Erythroblast (primary cell): Measurements from ENCODE around the gene TMEM80.
A peak's percentile ranks its signal among the peaks of the same experiment; 100 is the strongest.
"Not testable (repeated sequence)": the region's sequence is repeated elsewhere in the genome, so short reads cannot be mapped to it uniquely, and the experiment has no call there.

Source experiments
- DNase-seq, 2 experiments: peaks; one replicate each; lab custom pipeline; 2025; lab: John Stamatoyannopoulos, UW
- GATA1 ChIP-seq: IDR thresholded peaks from 2 replicates; pipeline ENCODE4 v1.6.1; 2011; ENCODE audit warnings: low read depth, mild to moderate bottlenecking, control low read depth, low read length, moderate library complexity
- POLR2A ChIP-seq: IDR thresholded peaks from 2 replicates; pipeline ENCODE4 v1.6.1; 2011; ENCODE audit warnings: mild to moderate bottlenecking, low read length

Gene TMEM80

GRCh38 chr11:662689-663274 is 32.8 kb upstream of the TMEM80 start:
- DNase-seq: peak; percentile 61 to 74
- TF ChIP-seq GATA1: no peak
- TF ChIP-seq POLR2A: no peak

DNA sequence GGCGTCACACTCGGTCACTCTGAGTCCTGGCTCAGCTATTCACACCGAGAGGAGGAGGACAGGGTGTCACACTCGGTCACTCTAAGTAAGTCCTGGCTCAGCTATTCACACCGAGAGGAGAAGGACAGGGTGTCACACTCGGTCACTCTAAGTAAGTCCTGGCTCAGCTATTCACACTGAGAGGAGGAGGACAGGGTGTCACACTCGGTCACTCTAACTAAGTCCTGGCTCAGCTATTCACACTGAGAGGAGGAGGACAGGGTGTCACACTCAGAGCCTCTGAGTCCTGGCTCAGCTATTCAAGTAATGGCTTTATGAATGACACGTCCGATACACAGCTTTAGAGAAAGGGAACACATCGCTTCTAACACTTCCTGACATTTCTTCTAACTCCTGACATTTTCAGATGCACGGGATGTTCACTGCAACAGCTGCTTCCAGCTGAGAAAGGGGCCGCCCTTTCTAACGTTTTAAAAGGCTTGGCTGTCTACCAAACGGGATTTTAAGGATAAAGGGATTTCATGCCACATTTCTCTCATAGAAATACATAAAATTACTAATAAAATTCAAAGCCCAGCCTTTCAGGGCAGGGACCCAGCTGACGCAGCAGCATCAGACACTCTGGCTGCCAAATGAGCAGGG is 30.4 kb upstream of the TMEM80 start:
- no peak for TF ChIP-seq GATA1
- no peak for TF ChIP-seq POLR2A
- DNase-seq: no peak

DNA sequence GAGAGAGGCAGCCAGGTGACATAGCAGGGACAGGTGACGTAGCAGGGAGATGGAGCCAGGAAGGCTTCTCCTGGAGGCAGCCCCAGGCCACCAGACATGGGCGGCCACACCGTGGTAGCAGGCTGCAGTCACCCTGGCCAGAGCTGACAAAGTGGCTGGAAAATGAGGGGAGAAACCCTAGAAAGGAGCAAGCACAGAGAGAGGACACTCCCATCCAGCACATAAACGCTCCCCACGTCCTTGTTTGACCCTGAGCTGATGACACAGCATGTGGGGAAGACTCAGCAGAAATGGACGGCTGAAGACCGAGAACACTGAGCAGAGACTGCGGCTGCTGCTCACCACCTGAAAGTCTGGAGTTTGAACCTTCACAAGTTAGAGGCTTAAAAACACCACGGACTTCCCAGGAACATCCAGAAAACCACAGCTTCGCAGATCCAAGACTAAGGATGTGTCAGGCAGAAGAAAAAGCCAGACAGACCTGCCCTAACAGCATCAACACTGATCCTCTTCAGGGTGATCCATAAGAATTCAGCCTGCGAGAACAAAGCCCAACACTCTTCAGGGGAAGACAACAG is 29.8 kb upstream of the TMEM80 start:
- TF ChIP-seq POLR2A (no peak), GATA1 (no peak)
- DNase-seq: peak; percentile 83 to 87

- DNase-seq: no peak
- no peak for TF ChIP-seq POLR2A
- TF ChIP-seq GATA1: no peak
These were observed 21.8 kb upstream of the TMEM80 start for GRCh38 chr11:673866-674265.

- no peak for DNase-seq
- no peak for TF ChIP-seq GATA1
- no peak for TF ChIP-seq POLR2A
These were observed 21.2 kb upstream of the TMEM80 start for GRCh38 chr11:674406-674805.

DNA sequence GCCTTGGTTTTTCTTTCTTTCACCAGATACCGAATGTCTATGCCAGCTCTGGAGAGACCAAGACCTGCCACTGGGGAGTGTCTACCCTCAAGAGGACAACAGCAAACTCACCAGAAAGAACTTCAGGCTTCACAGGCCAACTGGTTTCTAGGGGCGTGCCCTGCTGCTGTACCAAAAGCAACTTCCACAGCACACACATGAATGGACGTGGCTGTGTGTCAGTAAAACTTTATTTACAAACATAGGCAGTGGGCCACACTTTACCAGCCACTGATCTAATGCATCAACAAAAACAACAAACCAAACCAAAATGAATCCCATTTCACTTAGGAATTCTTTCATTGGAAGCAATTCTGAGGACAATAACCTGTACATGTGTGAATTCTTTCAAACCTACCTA is 17.3 kb upstream of the TMEM80 start:
- no peak for TF ChIP-seq POLR2A
- no peak for TF ChIP-seq GATA1
- no peak for DNase-seq

DNA sequence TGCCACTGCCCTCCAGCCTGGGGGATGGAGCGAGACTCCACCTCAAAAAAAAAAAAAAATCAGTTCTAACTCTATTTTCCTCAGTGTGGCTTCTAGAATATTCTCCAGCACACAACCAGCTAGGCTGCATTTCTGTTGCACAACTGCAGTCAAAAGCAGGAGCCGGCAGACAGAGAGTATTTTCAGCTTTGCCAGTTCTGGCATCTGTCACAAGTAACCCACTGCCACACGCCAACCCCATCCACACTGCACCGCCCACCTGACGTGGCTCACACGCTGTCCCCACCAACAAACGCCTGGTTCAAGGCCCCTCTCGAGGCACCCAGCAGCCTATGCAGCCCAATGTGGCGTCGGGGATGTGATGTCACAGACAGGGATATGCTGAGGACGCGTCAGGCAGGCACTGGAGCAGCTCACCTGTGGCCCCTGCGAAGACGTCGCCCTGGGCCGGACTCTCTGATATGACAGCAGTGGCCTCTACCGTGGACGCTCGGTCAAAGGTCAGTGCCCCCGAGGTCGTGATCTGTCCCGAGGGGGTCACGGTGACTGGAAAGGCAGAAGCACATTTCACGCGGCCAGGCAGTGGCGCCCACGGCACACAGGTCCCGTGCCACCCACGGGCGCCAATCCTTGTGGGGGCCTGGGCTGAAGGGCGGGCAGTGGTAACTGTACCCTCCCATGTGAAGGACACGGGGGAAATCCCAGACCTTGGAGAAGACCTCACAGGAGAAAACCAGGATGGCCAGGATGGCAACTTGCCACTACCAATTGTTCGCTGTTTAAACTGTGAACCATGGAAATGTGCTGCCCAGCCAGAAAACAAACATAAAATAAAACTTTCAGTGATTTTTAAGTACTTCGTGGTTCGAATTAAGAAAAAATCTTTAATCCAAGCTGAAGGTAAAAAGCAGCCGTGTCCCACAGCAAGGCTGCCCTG is 16.1 kb upstream of the TMEM80 start:
- TF ChIP-seq POLR2A: no peak
- TF ChIP-seq GATA1: no peak

GRCh38 chr11:680476-680875 is 15.1 kb upstream of the TMEM80 start:
- TF ChIP-seq GATA1 (no peak), POLR2A (no peak)
- DNase-seq: no peak

More for the DNA sequence above, 16.1 kb upstream of the TMEM80 start:
- no peak for DNase-seq

GRCh38 chr11:680970-681369 is 14.6 kb upstream of the TMEM80 start:
- no peak for TF ChIP-seq POLR2A
- TF ChIP-seq GATA1: no peak
- DNase-seq: no peak

DNA sequence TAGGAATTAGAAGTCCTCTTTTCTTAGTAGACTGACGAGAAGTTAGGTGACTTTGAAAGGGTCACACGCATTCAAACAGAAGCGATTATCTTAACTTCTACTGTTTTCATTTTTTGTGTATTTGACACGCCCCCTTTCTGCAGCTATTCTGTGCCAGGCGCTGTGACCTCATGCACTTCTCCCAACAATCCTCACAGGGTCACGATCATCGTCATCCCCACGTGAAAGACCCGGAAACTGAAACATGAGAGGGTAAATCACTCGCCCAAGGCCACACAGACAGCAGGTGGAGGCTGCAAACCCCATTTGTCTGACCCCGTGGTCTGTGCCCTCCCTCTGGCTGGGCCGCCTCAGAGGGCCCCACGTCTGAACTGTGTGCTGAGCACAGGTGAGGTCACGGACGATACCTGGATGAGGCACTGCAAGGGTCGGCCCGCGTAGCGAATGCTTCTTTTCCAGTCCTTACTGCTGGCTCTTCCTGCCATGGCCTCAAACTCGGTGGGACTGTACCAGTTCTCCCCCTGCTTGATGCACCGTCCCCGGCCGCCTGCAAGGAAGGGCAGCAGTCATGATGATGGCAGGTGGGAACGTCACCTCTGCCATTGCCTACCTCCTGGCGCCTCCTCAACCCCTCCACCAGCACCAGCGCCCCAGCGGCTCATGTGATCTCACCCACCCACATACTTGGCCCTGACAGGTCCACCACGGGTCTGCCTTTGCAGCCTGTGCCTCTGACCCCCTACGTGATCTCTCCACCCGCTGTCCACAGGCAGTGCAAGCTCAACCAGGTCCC is 9.0 kb upstream of the TMEM80 start:
- TF ChIP-seq POLR2A (no peak), GATA1 (no peak)
- DNase-seq: no peak

GRCh38 chr11:687751-688150 is 7.9 kb upstream of the TMEM80 start:
- no peak for TF ChIP-seq GATA1
- TF ChIP-seq POLR2A: no peak
- DNase-seq: no peak

DNA sequence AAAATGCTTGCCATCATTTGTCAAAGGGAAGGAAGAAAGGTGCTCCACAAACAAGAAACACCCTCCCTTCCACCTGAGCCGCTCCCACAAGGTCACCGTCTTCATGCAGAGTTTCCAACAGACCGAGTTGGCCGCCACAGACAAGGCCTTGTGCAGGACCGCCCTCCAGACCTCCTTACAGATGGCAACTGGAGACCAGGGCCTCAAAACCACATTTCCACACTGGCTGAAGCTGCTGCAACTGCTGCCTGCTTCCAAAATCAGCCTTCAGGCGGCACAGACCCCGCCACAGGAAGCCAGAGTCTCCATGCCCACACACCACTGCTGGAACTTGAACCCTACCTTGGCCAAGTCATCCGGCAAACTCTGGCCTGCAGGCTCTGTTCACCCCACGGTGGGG is 6.9 kb upstream of the TMEM80 start:
- DNase-seq: no peak
- TF ChIP-seq POLR2A: no peak
- TF ChIP-seq GATA1: no peak

DNA sequence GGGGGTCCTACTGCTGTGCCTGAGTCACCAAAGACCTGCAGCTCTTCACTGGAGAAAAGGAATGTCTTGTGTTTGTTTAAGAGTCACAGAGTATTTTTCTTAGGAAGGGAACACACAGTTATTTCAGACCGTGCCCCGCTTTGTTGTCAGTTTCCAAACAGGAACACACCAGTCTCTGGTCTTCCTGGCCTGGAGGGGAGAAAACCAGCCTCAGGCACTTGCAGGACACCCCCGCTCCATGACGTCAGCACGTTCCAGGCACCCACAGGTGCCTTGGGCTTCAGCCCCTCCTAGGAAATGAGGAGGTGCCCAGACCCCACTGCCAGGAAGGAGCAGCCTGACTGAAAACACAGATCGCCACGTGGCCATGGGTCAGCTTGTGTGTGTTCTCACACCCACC is 6.0 kb upstream of the TMEM80 start:
- TF ChIP-seq GATA1 (no peak), POLR2A (no peak)
- DNase-seq: no peak

DNA sequence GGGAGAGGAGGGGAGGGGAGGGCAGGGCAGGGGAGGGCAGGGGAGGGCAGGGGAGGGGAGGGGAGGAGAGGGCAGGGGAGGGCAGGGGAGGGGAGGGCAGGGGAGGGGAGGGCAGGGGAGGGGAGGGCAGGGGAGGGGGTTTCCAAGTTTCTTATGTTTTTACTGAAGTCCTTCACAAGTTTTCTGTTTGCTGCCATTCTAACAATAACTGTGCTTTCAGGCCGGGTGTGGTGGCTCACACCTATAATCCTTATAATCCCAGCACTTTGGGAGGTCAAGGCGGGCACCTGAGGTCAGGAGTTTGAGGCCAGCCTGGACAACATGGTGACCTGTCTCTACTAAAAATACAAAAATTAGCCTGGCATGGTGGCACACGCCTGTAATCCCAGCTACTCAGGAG is 5.4 kb upstream of the TMEM80 start:
- not testable (repeated sequence) for DNase-seq
